Fibroblast of the aortic adventitia (primary cell): ENCODE measurements around the gene FGF14. TPM values are rescaled to one million over a fixed set of nuclear protein-coding genes. Genes with fewer than 3 reads are reported as not detected.
A peak's percentile ranks its signal among the peaks of the same experiment; 100 is the strongest.

Experiments
- DNase-seq: peaks from one replicate; pipeline ENCODE4 v3.0.0-alpha.2; 2010; ENCODE audit warnings: low read depth
- H3K4me3 ChIP-seq: 2 replicates; pipeline ENCODE4 v1.5.1; 2011; ENCODE audit warnings: low read depth, mild to moderate bottlenecking, control low read depth, low read length, moderate library complexity
- CTCF ChIP-seq: IDR thresholded peaks from 2 replicates; pipeline ENCODE4 v1.5.1; 2011; ENCODE audit warnings: mild to moderate bottlenecking, low read length, control low read depth, inconsistent platforms; ENCODE audit not compliant: insufficient read depth
- total RNA-seq: library from RNA; depleted of rRNA; stranded (reverse); fragments of >200 nt; gene quantifications from 2 replicates; pipeline ENCODE4 v1.2.3, GENCODE V29; 2012; ENCODE audit warnings: low replicate concordance

FGF14 gene
- total RNA-seq: 1.4 TPM in 1 of 2 replicates, not detected in the other

GRCh38 chr13:102401766-102402165 is at the start of gene FGF14:
TSS of gene FGF14 (minus strand) at chr13:102402048.
- TF ChIP-seq CTCF: no peak
- H3K4me3 ChIP-seq: peak within 1 kb of the TSS; percentile 53
- DNase-seq: no peak

GRCh38 chr13:102443249-102443648 is 41.4 kb upstream of the FGF14 start:
- TF ChIP-seq CTCF: no peak
- H3K4me3 ChIP-seq: no peak overlapping the region
- DNase-seq: no peak

GRCh38 chr13:102441085-102441484 is 39.2 kb upstream of the FGF14 start:
- DNase-seq: no peak
- no peak overlapping the region for H3K4me3 ChIP-seq
- no peak for TF ChIP-seq CTCF

GRCh38 chr13:102440259-102440936 is 38.5 kb upstream of the FGF14 start:
- no peak overlapping the region for H3K4me3 ChIP-seq
- no peak for DNase-seq
- TF ChIP-seq CTCF: no peak

- H3K4me3 ChIP-seq: no peak overlapping the region
- DNase-seq: no peak
- no peak for TF ChIP-seq CTCF
These were observed 20.8 kb upstream of the FGF14 start for GRCh38 chr13:102422690-102423089.

- TF ChIP-seq CTCF: no peak
- H3K4me3 ChIP-seq: no peak overlapping the region
- peak; percentile 13 for DNase-seq
These were observed 3.8 kb upstream of the FGF14 start for GRCh38 chr13:102405499-102406100.

GRCh38 chr13:102402290-102402689 is 442 bp upstream of the FGF14 start:
- DNase-seq: peak; percentile 5
- no peak for TF ChIP-seq CTCF
- peak overlapping the region; percentile 20 for H3K4me3 ChIP-seq
